Measurements from ENCODE around the gene HIVEP3. TPM values are rescaled to one million over a fixed set of nuclear protein-coding genes. Genes with fewer than 3 reads are reported as not detected.

The HIVEP3 gene
- total and polyA plus RNA-seq, 8 donors: 1.8 to 65.3 (median 3.8) TPM

DNA sequence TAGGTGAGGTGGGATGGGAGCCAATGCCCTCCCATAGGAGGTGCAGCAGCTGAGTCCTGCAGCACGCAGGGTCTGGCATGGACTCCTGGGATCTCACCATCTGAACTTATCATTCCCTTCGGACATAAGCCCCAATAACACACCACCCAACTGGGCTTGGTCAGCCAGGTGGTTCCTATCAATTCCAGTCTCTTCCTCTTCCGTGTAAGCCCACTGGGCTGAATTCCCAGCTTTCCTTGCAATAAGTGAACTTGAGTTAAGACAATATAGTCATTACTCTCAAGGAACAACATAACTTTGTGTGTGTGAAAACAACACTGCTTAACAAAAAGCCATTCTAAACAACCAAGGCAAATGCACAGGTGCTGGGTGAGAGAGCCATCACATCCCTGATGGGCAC is 347.7 kb downstream of the HIVEP3 start:
- no peaks in the 10 kb centered on the region for H3K27me3 ChIP-seq
- no peak for TF ChIP-seq POLR2A (IDR thresholded peaks at IDR 0.05)
- TF ChIP-seq, protein P1, sequence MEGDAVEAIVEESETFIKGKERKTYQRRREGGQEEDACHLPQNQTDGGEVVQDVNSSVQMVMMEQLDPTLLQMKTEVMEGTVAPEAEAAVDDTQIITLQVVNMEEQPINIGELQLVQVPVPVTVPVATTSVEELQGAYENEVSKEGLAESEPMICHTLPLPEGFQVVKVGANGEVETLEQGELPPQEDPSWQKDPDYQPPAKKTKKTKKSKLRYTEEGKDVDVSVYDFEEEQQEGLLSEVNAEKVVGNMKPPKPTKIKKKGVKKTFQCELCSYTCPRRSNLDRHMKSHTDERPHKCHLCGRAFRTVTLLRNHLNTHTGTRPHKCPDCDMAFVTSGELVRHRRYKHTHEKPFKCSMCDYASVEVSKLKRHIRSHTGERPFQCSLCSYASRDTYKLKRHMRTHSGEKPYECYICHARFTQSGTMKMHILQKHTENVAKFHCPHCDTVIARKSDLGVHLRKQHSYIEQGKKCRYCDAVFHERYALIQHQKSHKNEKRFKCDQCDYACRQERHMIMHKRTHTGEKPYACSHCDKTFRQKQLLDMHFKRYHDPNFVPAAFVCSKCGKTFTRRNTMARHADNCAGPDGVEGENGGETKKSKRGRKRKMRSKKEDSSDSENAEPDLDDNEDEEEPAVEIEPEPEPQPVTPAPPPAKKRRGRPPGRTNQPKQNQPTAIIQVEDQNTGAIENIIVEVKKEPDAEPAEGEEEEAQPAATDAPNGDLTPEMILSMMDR (IDR thresholded peaks at IDR 0.05): no peak
- no peak for TF ChIP-seq POLR2AphosphoS5 (IDR thresholded peaks at IDR 0.05)
- no peak for TF ChIP-seq EP300 (IDR thresholded peaks at IDR 0.05)
- 59 to 69% (median 63%) methylated on average over 3 of the region's 3 CpGs for WGBS, 5 donors
- no peaks in the 10 kb centered on the region for H3K36me3 ChIP-seq
- H3K4me3 ChIP-seq: no peak overlapping the region
- H3K9me3 ChIP-seq: no peaks in the 10 kb centered on the region
- DNase-seq: peak; percentile 7 to 39
- peaks cover 0 to 8% (median 4%) of the 10 kb centered on the region in 4 donors for H3K4me1 ChIP-seq
- H3K27ac ChIP-seq: no peak overlapping the region
- intact Hi-C loops (cut with DNase I; ENCODE audit: low total_unique reads): loop anchor here (5.0 kb wide), 1 partner anchor 226 kb away; no protein-coding TSS in a partner anchor

- intact Hi-C loops (cut with DNase I; ENCODE audit: low total_unique reads): no loop called here
- H3K4me1 ChIP-seq: no peaks in the 10 kb centered on the region
- TF ChIP-seq POLR2AphosphoS5 (IDR thresholded peaks at IDR 0.05): no peak
- TF ChIP-seq EP300 (IDR thresholded peaks at IDR 0.05): no peak
- TF ChIP-seq, protein P1 (IDR thresholded peaks at IDR 0.05): no peak
- TF ChIP-seq POLR2A (IDR thresholded peaks at IDR 0.05): no peak
- 93 to 98% (median 95%) methylated on average over 9 of the region's 9 CpGs for WGBS, 5 donors
- no peak overlapping the region for H3K4me3 ChIP-seq
- no peak overlapping the region for H3K27ac ChIP-seq
- DNase-seq: no peak
- H3K27me3 ChIP-seq: no peaks in the 10 kb centered on the region
- no peaks in the 10 kb centered on the region for H3K36me3 ChIP-seq
- no peaks in the 10 kb centered on the region for H3K9me3 ChIP-seq
These were observed 350.5 kb downstream of the HIVEP3 start for GRCh38 chr1:41568204-41568603.

- Histone ChIP-seq H3K27ac (no peak overlapping the region), H3K4me3 (no peak overlapping the region), H3K36me3 (no peaks in the 10 kb centered on the region), H3K9me3 (no peaks in the 10 kb centered on the region), H3K4me1 (no peaks in the 10 kb centered on the region), H3K27me3 (no peaks in the 10 kb centered on the region)
- peak in 1 of 2 donors; percentile 2 for DNase-seq
- 89 to 97% (median 96%) methylated on average over 2 of the region's 2 CpGs for WGBS, 5 donors
- TF ChIP-seq POLR2AphosphoS5 (IDR thresholded peaks at IDR 0.05): no peak
- TF ChIP-seq POLR2A (IDR thresholded peaks at IDR 0.05): no peak
- TF ChIP-seq, protein P1 (IDR thresholded peaks at IDR 0.05): no peak
- intact Hi-C loops (cut with DNase I; ENCODE audit: low total_unique reads): no loop called here
These were observed 351.8 kb downstream of the HIVEP3 start for GRCh38 chr1:41566969-41567368.

DNA sequence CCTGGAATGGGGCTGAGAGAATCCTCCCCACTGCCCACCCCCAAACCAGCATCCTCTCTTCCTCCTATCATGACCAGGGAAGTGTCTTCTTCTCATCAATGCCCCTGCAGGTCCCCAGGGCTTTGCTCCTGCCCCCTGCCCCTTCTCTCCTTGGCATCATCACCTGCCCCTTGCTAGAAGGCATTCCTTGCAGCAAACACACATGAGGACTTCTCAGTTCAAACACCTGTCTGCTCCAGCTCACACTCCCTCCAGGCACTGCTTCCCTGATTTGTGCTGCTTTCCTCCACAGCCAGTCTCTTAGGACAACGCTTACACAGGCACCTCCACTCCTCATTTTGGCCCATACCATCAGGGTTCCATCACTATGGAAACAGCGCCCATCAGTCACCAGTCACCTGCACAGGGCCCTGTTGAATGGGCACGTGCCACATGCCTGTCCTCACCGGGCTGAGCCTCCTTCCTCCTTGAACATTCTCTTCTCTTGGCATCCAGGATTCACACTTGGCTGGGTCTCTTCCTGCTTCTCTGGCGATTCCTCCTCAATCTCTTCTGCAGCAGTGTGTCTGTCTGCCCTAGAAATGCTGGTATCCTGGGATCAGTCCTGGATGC is 352.3 kb downstream of the HIVEP3 start:
- Histone ChIP-seq H3K9me3 (no peaks in the 10 kb centered on the region), H3K4me1 (no peaks in the 10 kb centered on the region), H3K27me3 (no peaks in the 10 kb centered on the region), H3K4me3 (no peak overlapping the region), H3K36me3 (no peaks in the 10 kb centered on the region), H3K27ac (no peak overlapping the region)
- 91 to 94% (median 92%) methylated on average over 5 of the region's 5 CpGs for WGBS, 5 donors
- intact Hi-C loops (cut with DNase I; ENCODE audit: low total_unique reads): no loop called here
- TF ChIP-seq POLR2A (IDR thresholded peaks at IDR 0.05): no peak
- no peak for TF ChIP-seq EP300 (IDR thresholded peaks at IDR 0.05)
- TF ChIP-seq, protein P1 (IDR thresholded peaks at IDR 0.05): no peak
- no peak for TF ChIP-seq POLR2AphosphoS5 (IDR thresholded peaks at IDR 0.05)
- no peak for DNase-seq
